AML-193 (cell line): ENCODE measurements around the gene MAN1B1.

Experiments
- DNase-seq, 2 experiments: peaks; one replicate each; lab custom pipeline; 2025; lab: John Stamatoyannopoulos, UW

Gene MAN1B1

DNA sequence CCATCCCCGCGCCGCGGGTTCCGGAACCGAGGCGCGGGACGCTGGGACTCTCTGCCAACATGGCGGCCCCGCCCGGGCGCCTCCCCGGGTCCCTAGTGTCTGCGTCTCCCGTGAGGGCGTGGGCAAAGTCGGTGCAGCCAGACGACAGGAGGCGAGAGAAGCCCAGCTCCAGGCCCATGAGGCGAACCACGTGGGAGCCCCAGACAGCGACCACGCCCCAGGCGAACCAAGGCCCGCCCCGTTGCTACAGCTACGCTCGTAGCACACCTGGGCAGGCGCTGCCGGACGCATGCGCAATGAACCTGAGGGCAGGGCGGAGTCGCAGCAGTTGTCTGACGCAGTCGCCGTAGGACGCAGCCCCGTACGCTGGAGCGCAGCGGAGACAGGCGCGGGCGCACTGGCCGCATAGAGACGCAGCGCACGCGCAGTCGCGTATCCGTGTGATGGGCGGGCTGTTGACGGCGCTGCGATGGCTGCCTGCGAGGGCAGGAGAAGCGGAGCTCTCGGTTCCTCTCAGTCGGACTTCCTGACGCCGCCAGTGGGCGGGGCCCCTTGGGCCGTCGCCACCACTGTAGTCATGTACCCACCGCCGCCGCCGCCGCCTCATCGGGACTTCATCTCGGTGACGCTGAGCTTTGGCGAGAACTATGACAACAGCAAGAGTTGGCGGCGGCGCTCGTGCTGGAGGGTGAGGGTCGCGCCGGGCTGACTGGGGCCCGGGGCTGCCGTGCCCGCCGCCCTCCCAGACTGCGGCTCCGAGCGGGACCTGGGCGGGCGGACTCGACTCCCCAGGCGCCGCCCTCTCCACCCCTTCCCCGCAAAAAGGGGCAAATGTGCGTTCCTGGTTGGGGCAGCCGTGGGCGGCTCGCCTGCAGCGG, at the start of gene MAN1B1:
MAN1B1 (plus strand) TSS at position 455 of the 878 bp plus-strand sequence; CDS start at position 470, 15 bp downstream.
- peak; percentile 98 for DNase-seq

DNA sequence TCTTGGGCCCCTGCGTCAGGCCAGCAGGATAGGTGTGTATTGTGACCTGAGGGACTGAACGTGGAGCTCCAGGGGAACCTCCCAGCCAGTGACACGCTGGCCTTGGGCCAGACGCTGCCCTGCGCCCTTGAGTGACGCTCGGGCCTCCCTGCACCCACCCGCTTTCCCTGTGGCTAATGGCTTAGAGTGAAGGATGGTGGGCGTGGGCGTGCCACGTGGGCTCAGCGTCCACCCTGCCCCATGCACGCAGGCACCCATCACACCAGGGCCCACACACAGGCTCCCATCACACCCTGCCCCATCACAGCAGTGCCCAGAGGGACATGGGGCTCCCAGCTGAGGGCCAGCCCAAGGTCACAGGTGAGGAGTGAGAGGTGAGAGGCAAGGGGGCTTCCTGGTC, 49.8 kb upstream of the MAN1B1 start:
- no peak for DNase-seq

- DNase-seq = no peak
These were observed 49.3 kb upstream of the MAN1B1 start for GRCh38 chr9:137037483-137037882.

DNA sequence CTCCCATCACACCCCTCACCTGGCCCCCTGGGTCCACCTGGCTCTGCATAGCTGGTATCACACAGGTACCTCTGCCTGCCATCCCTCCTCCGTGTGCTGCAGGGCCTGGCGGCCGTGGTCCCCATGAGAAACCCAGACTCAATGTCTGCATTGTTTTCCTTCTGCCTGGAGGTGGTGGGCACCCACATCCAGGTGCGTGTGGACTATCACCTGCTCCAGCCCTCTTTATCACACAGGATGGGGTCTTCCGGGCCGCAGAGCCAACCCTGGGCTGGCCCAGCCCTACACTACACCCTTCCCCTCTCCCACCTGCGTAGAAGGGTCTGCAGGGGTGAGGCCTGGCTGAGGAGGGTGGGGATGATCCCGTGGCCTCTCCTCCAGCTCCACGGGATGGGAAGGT, 47.9 kb upstream of the MAN1B1 start:
- DNase-seq = no peak

- DNase-seq = no peak
These were observed 47.0 kb upstream of the MAN1B1 start for GRCh38 chr9:137039611-137040366.

- no peak for DNase-seq
These were observed 46.2 kb upstream of the MAN1B1 start for GRCh38 chr9:137040568-137040967.

DNA sequence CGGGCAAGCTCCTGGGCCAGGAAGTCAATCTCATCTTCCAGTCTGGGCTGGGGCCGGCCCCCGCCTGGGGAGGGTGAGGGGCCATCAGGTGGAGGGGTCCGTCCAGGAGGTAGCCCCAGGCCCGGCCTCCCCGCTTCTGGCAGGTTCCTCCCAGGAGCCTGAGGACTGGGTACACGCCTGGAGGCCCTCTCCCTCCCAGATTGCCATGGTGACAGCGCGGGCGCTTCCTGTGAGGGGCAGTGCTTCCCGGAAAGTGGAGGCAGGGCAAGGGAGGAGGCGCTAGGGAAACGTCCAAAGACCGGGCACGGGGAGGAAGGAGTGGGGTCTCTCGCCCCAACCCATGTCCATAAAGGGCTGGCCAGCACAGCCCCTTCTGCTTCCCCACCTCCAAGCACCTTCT, 45.7 kb upstream of the MAN1B1 start:
- no peak for DNase-seq

DNA sequence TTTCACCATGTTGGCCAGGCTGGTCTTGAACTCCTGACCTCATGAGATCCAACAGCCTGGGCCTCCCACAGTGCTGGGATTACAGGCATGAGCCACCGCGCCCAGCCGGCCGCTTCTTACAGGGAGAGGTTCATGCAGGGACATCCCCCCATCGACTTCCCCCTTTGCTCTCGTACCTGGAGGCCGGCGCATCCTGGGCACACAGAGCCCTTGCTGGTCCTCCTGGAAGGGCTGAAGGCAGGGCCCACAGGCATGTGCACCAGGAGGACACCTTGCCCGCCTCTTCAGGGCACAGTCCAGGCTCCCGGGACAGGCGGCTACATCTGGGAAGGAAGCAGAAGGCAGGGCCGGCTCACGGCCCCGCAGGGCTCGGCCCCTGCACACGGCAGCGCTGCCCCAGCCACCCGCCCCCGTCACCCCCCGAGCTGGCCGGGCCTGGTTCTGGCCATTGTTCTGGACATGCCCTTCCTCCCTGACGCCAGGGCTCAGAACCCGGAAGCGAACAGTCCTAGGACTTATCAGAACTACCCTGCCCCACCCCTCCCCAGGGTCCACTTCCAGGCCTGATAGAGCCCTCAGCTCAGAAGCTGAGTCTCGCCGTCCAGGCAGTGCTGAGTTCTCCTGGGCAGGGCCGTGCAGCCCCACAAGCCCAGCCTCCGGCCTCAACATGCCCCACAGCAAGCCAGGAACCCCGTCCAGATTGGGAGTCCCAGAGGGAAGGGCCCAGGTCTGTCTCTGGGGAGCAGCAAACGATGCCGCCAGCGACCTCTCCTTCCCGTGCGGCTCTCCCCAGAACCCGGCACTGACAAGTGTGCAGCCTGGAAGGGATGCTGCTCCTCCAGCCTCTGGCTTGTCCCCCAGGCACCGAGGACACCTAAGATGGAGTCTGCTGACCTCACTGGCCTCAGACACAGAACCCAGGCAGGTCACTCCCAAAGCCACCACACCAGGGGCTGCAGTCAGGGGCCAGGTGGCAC, 43.7 kb upstream of the MAN1B1 start:
- DNase-seq = no peak

DNA sequence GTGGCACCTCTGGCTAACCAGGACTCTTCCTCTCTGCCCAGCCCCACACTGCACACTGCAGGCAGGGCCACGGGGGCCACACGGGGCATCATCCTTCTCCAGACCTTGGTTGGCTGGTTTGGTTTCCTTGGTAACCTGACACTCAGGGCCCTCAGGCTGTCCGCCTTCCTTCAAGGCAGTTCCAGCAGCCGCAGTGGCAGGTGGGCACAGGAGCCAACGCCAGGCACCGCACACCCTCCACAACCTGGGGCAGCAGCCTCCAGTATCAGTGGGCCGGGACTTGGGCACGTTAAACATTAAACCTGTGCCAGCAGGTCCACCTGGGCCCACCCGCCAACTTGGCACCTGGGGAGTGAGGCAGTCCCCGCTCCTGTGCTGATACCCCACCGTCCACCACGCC, 42.7 kb upstream of the MAN1B1 start:
- DNase-seq = no peak

- DNase-seq = no peak
These were observed 42.1 kb upstream of the MAN1B1 start for GRCh38 chr9:137044502-137045177.

DNA sequence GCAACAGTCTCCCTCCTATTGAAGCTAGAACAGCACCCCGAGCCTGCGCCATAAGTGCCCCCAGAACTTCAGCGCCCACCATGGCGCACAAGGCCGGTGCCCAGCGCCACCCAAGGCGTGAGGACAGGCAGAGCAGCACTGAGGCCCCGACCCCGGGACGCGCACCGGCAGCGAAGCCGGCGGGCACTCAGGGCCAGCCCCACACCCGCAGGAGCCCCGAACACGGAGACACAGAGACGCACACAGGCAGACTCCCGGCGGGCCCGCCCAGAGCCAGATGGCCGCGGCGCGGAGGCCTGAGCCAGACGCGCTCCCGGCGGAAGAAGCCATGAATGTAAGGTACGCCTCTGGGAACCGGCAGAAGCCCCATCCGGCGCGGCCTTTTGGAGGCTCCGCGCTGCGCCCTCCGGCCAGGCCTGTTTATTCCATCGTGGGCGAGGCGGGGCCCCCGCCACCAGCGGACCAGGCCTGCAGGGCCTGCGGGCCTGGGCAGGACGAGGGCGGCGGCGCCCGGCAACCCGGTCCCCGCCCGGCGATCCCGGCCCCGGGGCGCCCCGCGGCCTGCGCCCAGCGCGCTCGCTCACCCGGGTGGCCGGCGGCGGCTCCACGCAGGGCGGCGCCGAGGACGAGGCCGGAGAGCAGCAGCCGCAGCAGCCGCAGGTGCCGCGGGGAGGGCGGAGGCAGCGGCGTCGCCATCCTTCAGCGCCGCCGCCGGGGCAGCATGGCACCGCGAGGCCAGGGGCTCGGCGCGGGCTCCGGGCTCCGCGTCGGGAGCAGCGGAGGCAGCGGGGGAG, 41.3 kb upstream of the MAN1B1 start:
- DNase-seq = no peak

GRCh38 chr9:137046088-137046787, 40.5 kb upstream of the MAN1B1 start, which contains the start of gene NPDC1:
NPDC1 (minus strand) TSS chr9:137046177; CDS start chr9:137045989, 188 bp downstream.
- DNase-seq = peak; percentile 64 to 67

DNA sequence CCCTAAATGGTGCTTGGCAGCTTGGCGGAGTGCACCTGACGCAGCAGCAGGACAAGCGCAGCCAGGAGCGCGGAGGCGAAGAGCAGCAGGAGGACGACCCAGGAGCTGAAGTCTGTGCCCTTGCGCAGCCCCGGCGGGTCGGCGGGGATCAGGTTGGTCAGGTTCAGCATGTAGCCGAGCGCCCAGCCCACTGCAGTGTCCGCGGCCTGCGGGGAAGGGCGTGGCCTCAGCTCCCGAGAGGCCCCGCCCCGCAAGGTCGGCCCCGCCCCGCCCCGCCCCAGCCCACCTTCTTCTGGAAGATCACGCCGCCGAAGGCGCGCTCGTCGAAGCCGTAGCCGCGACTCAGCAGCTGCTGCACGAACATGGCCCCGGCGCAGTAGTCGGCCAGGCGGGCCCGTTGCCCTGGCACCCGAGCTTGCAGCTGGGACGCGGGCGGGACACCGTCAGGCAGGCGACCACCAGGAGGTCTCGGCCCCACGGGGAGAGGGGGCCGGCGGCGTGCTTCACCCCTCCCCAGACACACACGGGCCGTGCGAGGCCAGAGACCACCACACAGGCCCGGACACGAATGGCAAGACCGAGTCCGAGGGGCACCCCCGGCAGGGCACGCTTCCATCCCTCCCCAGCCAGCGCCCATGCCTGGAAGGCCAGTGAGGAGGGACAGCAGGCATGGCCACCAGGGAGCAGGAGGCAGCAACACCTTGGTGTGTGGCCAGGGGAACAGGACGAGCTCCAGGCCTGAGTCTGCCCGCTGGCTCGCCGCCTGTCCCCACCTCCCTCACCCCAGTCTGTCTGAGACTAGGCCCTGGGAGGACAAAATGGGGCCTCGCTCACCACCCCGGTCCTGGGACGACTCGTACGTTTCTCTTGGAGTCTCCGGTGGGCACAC, 37.9 kb upstream of the MAN1B1 start:
- no peak for DNase-seq

GRCh38 chr9:137049544-137050449, 37.0 kb upstream of the MAN1B1 start:
- DNase-seq = peak; percentile 54 to 69

- DNase-seq = no peak
These were observed 36.2 kb upstream of the MAN1B1 start for GRCh38 chr9:137050570-137050969.

DNA sequence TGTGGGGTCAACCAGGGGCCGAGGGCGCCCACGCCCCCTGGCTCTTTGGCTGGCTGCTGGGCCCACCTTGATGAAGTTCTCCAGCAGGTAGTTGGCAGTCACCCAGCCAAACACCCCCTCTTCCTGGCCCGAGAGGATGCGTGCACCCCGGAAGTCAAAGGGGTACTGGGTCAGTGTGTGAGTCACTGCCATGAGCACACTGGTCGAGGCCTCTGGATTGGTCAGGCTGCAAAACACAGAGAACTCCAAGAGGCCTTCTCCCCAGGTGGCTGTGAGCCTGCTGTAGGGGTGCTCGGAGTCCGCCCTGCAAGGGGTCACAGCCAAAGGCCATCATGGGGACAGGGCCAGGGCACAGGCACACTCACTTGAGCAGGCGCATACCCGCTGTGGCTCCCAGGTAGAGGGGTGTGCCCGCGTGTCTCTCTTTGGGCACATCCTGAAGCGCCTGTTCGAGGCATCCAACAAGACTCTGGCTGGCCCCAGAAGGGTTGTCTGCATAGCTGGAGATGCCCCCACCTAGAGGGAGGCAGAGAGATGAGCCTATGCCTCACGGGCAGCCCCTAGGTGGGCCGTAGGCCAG, 35.5 kb upstream of the MAN1B1 start:
- no peak for DNase-seq

GRCh38 chr9:137052293-137052692, 34.5 kb upstream of the MAN1B1 start:
- no peak for DNase-seq
